ENCODE measurements around the gene LASP1. TPM values are rescaled to one million over a fixed set of nuclear protein-coding genes. Genes with fewer than 3 reads are reported as not detected.
"Not testable (repeated sequence)": the region's sequence is repeated elsewhere in the genome, so short reads cannot be mapped to it uniquely, and the experiment has no call there.

LASP1 gene
- total RNA-seq, 1 experiment from 2014 or later = 106 TPM

GRCh38 chr17:38947189-38947588, 77.3 kb downstream of the LASP1 start:
- no peaks in the 10 kb centered on the region for H3K9me2 ChIP-seq (replicated peaks; ENCODE audit: low read length)
- H3K4me2 ChIP-seq (ENCODE audit: low read length) = no peak overlapping the region
- H3K79me2 ChIP-seq (ENCODE audit: low read length) = no peaks in the 10 kb centered on the region
- H3K4me3 ChIP-seq (ENCODE audit: low read length) = no peak overlapping the region
- TF ChIP-seq EZH2phosphoT487 (IDR thresholded peaks at IDR 0.05; ENCODE audit: borderline replicate concordance, low read length) (no peak), CTCF (conservative IDR thresholded peaks at IDR 0.05; ENCODE audit: low read depth, low read length) (no peak), EZH2 (IDR thresholded peaks at IDR 0.05; ENCODE audit: low read length, unreplicated experiment) (no peak)
- no peaks in the 10 kb centered on the region for H3K4me1 ChIP-seq (ENCODE audit: insufficient read depth, low read length)
- no peak for DNase-seq
- no peaks in the 10 kb centered on the region for H3K36me3 ChIP-seq (ENCODE audit: low read depth, low read length)
- CTCF ChIA-PET = no interaction called here
- no peak overlapping the region for H3K9ac ChIP-seq (ENCODE audit: low read length)
- intact Hi-C loops (cut with micrococcal nuclease) = no loop called here
- no peaks in the 10 kb centered on the region for H3K9me3 ChIP-seq (ENCODE audit: low read length)
- ATAC-seq = no peak
- no peaks in the 10 kb centered on the region for H3F3A ChIP-seq (ENCODE audit: low read length, unreplicated experiment)
- no peaks in the 10 kb centered on the region for H3K27me3 ChIP-seq (ENCODE audit: low read length)
- BruUV-seq (replicated peaks) = no TSS peak
- no peak overlapping the region for H3K27ac ChIP-seq (ENCODE audit: low read length)
- H4K20me1 ChIP-seq (ENCODE audit: low read length) = no peaks in the 10 kb centered on the region
- no peak overlapping the region for H2AFZ ChIP-seq (ENCODE audit: low read length)
- POLR2A ChIA-PET (ENCODE audit: unreplicated experiment) = no interaction called here

- H3K79me2 ChIP-seq (ENCODE audit: low read length); intact Hi-C loops (cut with micrococcal nuclease); ATAC-seq; H3K9ac ChIP-seq (ENCODE audit: low read length); H3K9me2 ChIP-seq (replicated peaks; ENCODE audit: low read length); H4K20me1 ChIP-seq (ENCODE audit: low read length); H3K9me3 ChIP-seq (ENCODE audit: low read length); DNase-seq; H2AFZ ChIP-seq (ENCODE audit: low read length); H3K4me1 ChIP-seq (ENCODE audit: insufficient read depth, low read length); BruUV-seq (replicated peaks); H3K27ac ChIP-seq (ENCODE audit: low read length); H3K27me3 ChIP-seq (ENCODE audit: low read length); H3K4me3 ChIP-seq (ENCODE audit: low read length); H3K36me3 ChIP-seq (ENCODE audit: low read depth, low read length); H3K4me2 ChIP-seq (ENCODE audit: low read length); H3F3A ChIP-seq (ENCODE audit: low read length, unreplicated experiment); POLR2A ChIA-PET (ENCODE audit: unreplicated experiment); CTCF ChIA-PET: not testable (repeated sequence)
Observed at GRCh38 chr17:38953800-38954199, 83.9 kb downstream of the LASP1 start.

- Histone ChIP-seq H3K4me3 (ENCODE audit: low read length) (no peak overlapping the region), H3K9ac (ENCODE audit: low read length) (no peak overlapping the region), H3K9me2 (replicated peaks; ENCODE audit: low read length) (no peaks in the 10 kb centered on the region), H3K36me3 (ENCODE audit: low read depth, low read length) (no peaks in the 10 kb centered on the region), H2AFZ (ENCODE audit: low read length) (0 out of 2 replicates have a peak overlapping the region, but pooled peaks have one; percentile 22), H3K9me3 (ENCODE audit: low read length) (no peaks in the 10 kb centered on the region), H3K27me3 (ENCODE audit: low read length) (no peaks in the 10 kb centered on the region), H3K79me2 (ENCODE audit: low read length) (no peaks in the 10 kb centered on the region), H3K27ac (ENCODE audit: low read length) (no peak overlapping the region), H3F3A (ENCODE audit: low read length, unreplicated experiment) (no peaks in the 10 kb centered on the region), H3K4me2 (ENCODE audit: low read length) (no peak overlapping the region), H4K20me1 (ENCODE audit: low read length) (no peaks in the 10 kb centered on the region), H3K4me1 (ENCODE audit: insufficient read depth, low read length) (no peaks in the 10 kb centered on the region; the same call in 1 of the 2 replicates)
- DNase-seq (no peak), ATAC-seq (no peak)
- TF ChIP-seq EZH2 (IDR thresholded peaks at IDR 0.05; ENCODE audit: low read length, unreplicated experiment) = no peak
- no peak for TF ChIP-seq CTCF (conservative IDR thresholded peaks at IDR 0.05; ENCODE audit: low read depth, low read length)
- TF ChIP-seq EZH2phosphoT487 (IDR thresholded peaks at IDR 0.05; ENCODE audit: borderline replicate concordance, low read length) = no peak
- POLR2A ChIA-PET (ENCODE audit: unreplicated experiment) = no interaction called here
- BruUV-seq (replicated peaks) = no TSS peak
- intact Hi-C loops (cut with micrococcal nuclease) = no loop called here
- CTCF ChIA-PET = no interaction called here
Observed at GRCh38 chr17:38958326-38958725, 88.5 kb downstream of the LASP1 start.
